Suprapubic skin (tissue), 3 donors: ENCODE results near the gene GPLD1.

Experiments
- EP300 ChIP-seq: sonication (generic); formaldehyde crosslinking; IDR thresholded peaks from one replicate; pipeline ENCODE4 v1.6.1; 2017; ENCODE audit warnings: antibody characterized with exemption
- TF ChIP-seq, protein P1 (sequence below), 2 donors: fragments of 200-600 bp in 1 of 2; fragments of 450-650 bp in 1 of 2; sonication (generic) in 1 of 2; IDR thresholded peaks; one replicate each; pipeline ENCODE4 v1.5.1; 2016 to 2019; ENCODE audit warnings: antibody characterized with exemption in 2 of 2, mild to moderate bottlenecking in 1 of 2, moderate library complexity in 1 of 2

- TF ChIP-seq EP300: no peak
- TF ChIP-seq, protein P1, sequence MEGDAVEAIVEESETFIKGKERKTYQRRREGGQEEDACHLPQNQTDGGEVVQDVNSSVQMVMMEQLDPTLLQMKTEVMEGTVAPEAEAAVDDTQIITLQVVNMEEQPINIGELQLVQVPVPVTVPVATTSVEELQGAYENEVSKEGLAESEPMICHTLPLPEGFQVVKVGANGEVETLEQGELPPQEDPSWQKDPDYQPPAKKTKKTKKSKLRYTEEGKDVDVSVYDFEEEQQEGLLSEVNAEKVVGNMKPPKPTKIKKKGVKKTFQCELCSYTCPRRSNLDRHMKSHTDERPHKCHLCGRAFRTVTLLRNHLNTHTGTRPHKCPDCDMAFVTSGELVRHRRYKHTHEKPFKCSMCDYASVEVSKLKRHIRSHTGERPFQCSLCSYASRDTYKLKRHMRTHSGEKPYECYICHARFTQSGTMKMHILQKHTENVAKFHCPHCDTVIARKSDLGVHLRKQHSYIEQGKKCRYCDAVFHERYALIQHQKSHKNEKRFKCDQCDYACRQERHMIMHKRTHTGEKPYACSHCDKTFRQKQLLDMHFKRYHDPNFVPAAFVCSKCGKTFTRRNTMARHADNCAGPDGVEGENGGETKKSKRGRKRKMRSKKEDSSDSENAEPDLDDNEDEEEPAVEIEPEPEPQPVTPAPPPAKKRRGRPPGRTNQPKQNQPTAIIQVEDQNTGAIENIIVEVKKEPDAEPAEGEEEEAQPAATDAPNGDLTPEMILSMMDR (IDR thresholded peaks at IDR 0.05): no peak
Observed at GRCh38 chr6:24480705-24481104, 8.7 kb downstream of the GPLD1 start.
